Hepatocyte (in vitro differentiated cells): ENCODE data around the gene GPAT3.

Experiments
- CTCF ChIP-seq: fragments of 200-600 bp; sonication (generic); IDR thresholded peaks from 2 replicates; pipeline ENCODE4 v1.5.1; 2016; ENCODE audit warnings: antibody characterized with exemption, mild to moderate bottlenecking; ENCODE audit not compliant: poor library complexity
- EZH2 ChIP-seq: fragments of 200-600 bp; sonication (generic); IDR thresholded peaks from 2 replicates; pipeline ENCODE4 v1.6.1; 2016; ENCODE audit warnings: antibody characterized with exemption, mild to moderate bottlenecking, borderline replicate concordance
- EZH2phosphoT487 ChIP-seq: fragments of 200-600 bp; sonication (generic); IDR thresholded peaks from one replicate; pipeline ENCODE4 v1.6.1; 2018; ENCODE audit warnings: antibody characterized with exemption, mild to moderate bottlenecking, low read depth, moderate library complexity; ENCODE audit not compliant: unreplicated experiment, severe bottlenecking

GRCh38 chr4:83504503-83504902, 31.4 kb upstream of the GPAT3 start:
- TF ChIP-seq CTCF (no peak), EZH2 (no peak), EZH2phosphoT487 (no peak)
